ENCODE measurements around the gene PRSS36. TPM values are rescaled to one million over a fixed set of nuclear protein-coding genes. Genes with fewer than 3 reads are reported as not detected.
A peak's percentile ranks its signal among the peaks of the same experiment; 100 is the strongest.
"Not testable (repeated sequence)": the region's sequence is repeated elsewhere in the genome, so short reads cannot be mapped to it uniquely, and the experiment has no call there.

PRSS36 gene
- polyA plus RNA-seq, 3 donors = 0.78 to 1.6 (median 1.6) TPM

GRCh38 chr16:31186176-31186575 is 36.3 kb upstream of the PRSS36 start:
- DNase-seq (ENCODE audit: extremely low read depth in 1 of 11, low read depth in 9 of 11, low spot score in 4 of 11) = no peak

- DNase-seq (ENCODE audit: extremely low read depth in 1 of 11, low read depth in 9 of 11, low spot score in 4 of 11) = no peak
These were observed 35.5 kb upstream of the PRSS36 start for GRCh38 chr16:31185339-31185738.

GRCh38 chr16:31184888-31185287 is 35.0 kb upstream of the PRSS36 start:
- no peak for DNase-seq (ENCODE audit: extremely low read depth in 1 of 11, low read depth in 9 of 11, low spot score in 4 of 11)

- DNase-seq (ENCODE audit: extremely low read depth in 1 of 11, low read depth in 9 of 11, low spot score in 4 of 11) = no peak
These were observed 33.9 kb upstream of the PRSS36 start for GRCh38 chr16:31183432-31184428.

- DNase-seq (ENCODE audit: extremely low read depth in 1 of 11, low read depth in 9 of 11, low spot score in 4 of 11) = no peak
These were observed 32.5 kb upstream of the PRSS36 start for GRCh38 chr16:31182391-31182790.

GRCh38 chr16:31181102-31181830 is 31.4 kb upstream of the PRSS36 start:
- no peak for DNase-seq (ENCODE audit: extremely low read depth in 1 of 11, low read depth in 9 of 11, low spot score in 4 of 11)

GRCh38 chr16:31179747-31180459 is 30.0 kb upstream of the PRSS36 start, which contains the start of gene FUS:
TSS of gene FUS (plus strand) at chr16:31180139. CDS start at chr16:31180215, 76 bp downstream.
- peak; percentile 81 to 93 (median 89) for DNase-seq (ENCODE audit: extremely low read depth in 1 of 11, low read depth in 9 of 11, low spot score in 4 of 11)

GRCh38 chr16:31179219-31179746 is 29.4 kb upstream of the PRSS36 start:
- DNase-seq (ENCODE audit: extremely low read depth in 1 of 11, low read depth in 9 of 11, low spot score in 4 of 11) = no peak

GRCh38 chr16:31177136-31177535 is 27.3 kb upstream of the PRSS36 start:
- no peak for DNase-seq (ENCODE audit: extremely low read depth in 1 of 11, low read depth in 9 of 11, low spot score in 4 of 11)

GRCh38 chr16:31170048-31170447 is 20.2 kb upstream of the PRSS36 start:
- not testable (repeated sequence) for DNase-seq (ENCODE audit: extremely low read depth in 1 of 11, low read depth in 9 of 11, low spot score in 4 of 11)

- no peak for DNase-seq (ENCODE audit: extremely low read depth in 1 of 11, low read depth in 9 of 11, low spot score in 4 of 11)
These were observed 19.0 kb upstream of the PRSS36 start for GRCh38 chr16:31168848-31169247.

- DNase-seq (ENCODE audit: extremely low read depth in 1 of 11, low read depth in 9 of 11, low spot score in 4 of 11) = no peak
These were observed 17.4 kb upstream of the PRSS36 start for GRCh38 chr16:31167315-31167714.

GRCh38 chr16:31157136-31157535 is 7.3 kb upstream of the PRSS36 start:
- no peak for DNase-seq (ENCODE audit: extremely low read depth in 1 of 11, low read depth in 9 of 11, low spot score in 4 of 11)

- DNase-seq (ENCODE audit: extremely low read depth in 1 of 11, low read depth in 9 of 11, low spot score in 4 of 11) = not testable (repeated sequence)
These were observed 1.1 kb upstream of the PRSS36 start for GRCh38 chr16:31150976-31151375.

- DNase-seq (ENCODE audit: extremely low read depth in 1 of 11, low read depth in 9 of 11, low spot score in 4 of 11) = no peak
These were observed 534 bp downstream of the PRSS36 start for GRCh38 chr16:31149332-31149731.

- no peak for DNase-seq (ENCODE audit: extremely low read depth in 1 of 11, low read depth in 9 of 11, low spot score in 4 of 11)
These were observed 970 bp downstream of the PRSS36 start for GRCh38 chr16:31148896-31149295.

- no peak for DNase-seq (ENCODE audit: extremely low read depth in 1 of 11, low read depth in 9 of 11, low spot score in 4 of 11)
These were observed 1.6 kb downstream of the PRSS36 start for GRCh38 chr16:31148281-31148728.

- DNase-seq (ENCODE audit: extremely low read depth in 1 of 11, low read depth in 9 of 11, low spot score in 4 of 11) = no peak
These were observed 2.3 kb downstream of the PRSS36 start for GRCh38 chr16:31147574-31147973.

GRCh38 chr16:31145398-31145990 is 4.4 kb downstream of the PRSS36 start:
- no peak for DNase-seq (ENCODE audit: extremely low read depth in 1 of 11, low read depth in 9 of 11, low spot score in 4 of 11)
